CD14-positive monocyte (primary cell): ENCODE data around the gene CGRRF1. TPM values are rescaled to one million over a fixed set of nuclear protein-coding genes. Genes with fewer than 3 reads are reported as not detected.

Experiments used
- DNase-seq, 3 donors: peaks; one replicate each; pipeline ENCODE4 v3.0.0-alpha.2; 2011 to 2022
- H2AFZ ChIP-seq: 2 replicates; pipeline ENCODE4 v1.6.0; 2012; ENCODE audit warnings: mild to moderate bottlenecking, low read depth, low read length, inconsistent platforms; ENCODE audit not compliant: insufficient read depth, poor library complexity, severe bottlenecking
- H3K27ac ChIP-seq, 2 donors: 1 replicate in 1 of 2; 2 replicates in 1 of 2; pipeline ENCODE4 v1.5.1; 2012 to 2013; ENCODE audit warnings: low read length in 2 of 2, control low read depth in 1 of 2, inconsistent platforms in 1 of 2, low read depth in 1 of 2, mild to moderate bottlenecking in 1 of 2
- H3K27me3 ChIP-seq, 2 donors: one replicate each; pipeline versions ENCODE4 v1.6.0 to v1.6.1; 2011 to 2013; ENCODE audit warnings: low read length in 2 of 2; ENCODE audit not compliant: control insufficient read depth in 2 of 2, insufficient read depth in 2 of 2
- H3K36me3 ChIP-seq, 2 donors: replicated peaks in 1 of 2; 1 replicate in 1 of 2; 2 replicates in 1 of 2; pipeline versions ENCODE4 v1.5.1 to v1.6.1; 2012 to 2013; ENCODE audit warnings: low read length in 2 of 2, control low read depth in 1 of 2, inconsistent platforms in 1 of 2, mild to moderate bottlenecking in 1 of 2; ENCODE audit not compliant: insufficient read depth in 2 of 2, control insufficient read depth in 1 of 2
- H3K4me1 ChIP-seq, 2 donors: 1 replicate in 1 of 2; 2 replicates in 1 of 2; pipeline versions ENCODE4 v1.5.1 to v1.6.1; 2012 to 2013; ENCODE audit warnings: low read length in 2 of 2, control low read depth in 1 of 2, inconsistent platforms in 1 of 2, mild to moderate bottlenecking in 1 of 2, moderate library complexity in 1 of 2; ENCODE audit not compliant: insufficient read depth in 2 of 2, control insufficient read depth in 1 of 2
- H3K4me2 ChIP-seq: replicated peaks from 2 replicates; pipeline ENCODE3; 2012; ENCODE audit warnings: low read length, moderate library complexity, mild to moderate bottlenecking; ENCODE audit not compliant: poor library complexity, severe bottlenecking; ENCODE audit errors: extremely low read depth
- H3K4me3 ChIP-seq, 3 experiments: fragments of 200-600 bp in 1 of 3; sonication (generic) in 1 of 3; replicated peaks in 1 of 3; 1 replicate in 2 of 3; 2 replicates in 1 of 3; pipeline ENCODE4 v1.5.1; 2011 to 2013; ENCODE audit warnings: low read length in 3 of 3, mild to moderate bottlenecking in 3 of 3, control low read depth in 2 of 3, low read depth in 2 of 3, inconsistent platforms in 1 of 3, moderate library complexity in 1 of 3
- H3K79me2 ChIP-seq: 2 replicates; pipeline ENCODE4 v1.6.0; 2012; ENCODE audit warnings: mild to moderate bottlenecking, control low read depth, inconsistent platforms, low read length, moderate library complexity; ENCODE audit not compliant: insufficient read depth
- H3K9ac ChIP-seq: 2 replicates; pipeline ENCODE4 v1.6.0; 2017; ENCODE audit warnings: low read length, mild to moderate bottlenecking; ENCODE audit not compliant: insufficient read depth, poor library complexity, severe bottlenecking
- H3K9me3 ChIP-seq, 2 donors: replicated peaks in 1 of 2; 1 replicate in 1 of 2; 2 replicates in 1 of 2; pipeline versions ENCODE4 v1.5.1 to v1.6.1; 2012 to 2013; ENCODE audit warnings: low read length in 2 of 2, control low read depth in 1 of 2; ENCODE audit not compliant: control insufficient read depth in 1 of 2, insufficient read depth in 1 of 2
- H4K20me1 ChIP-seq: 2 replicates; pipeline ENCODE4 v1.6.0; 2012; ENCODE audit warnings: mild to moderate bottlenecking, low read length, control low read depth, moderate library complexity; ENCODE audit not compliant: insufficient read depth
- H3K27ac Mint-ChIP-seq, 7 donors: one replicate each; pipeline ENCODE4 v1.8.0; 2020; ENCODE audit warnings: mild to moderate bottlenecking in 7 of 7, mixed read lengths in 7 of 7, moderate library complexity in 6 of 7, inconsistent platforms in 2 of 7
- H3K27me3 Mint-ChIP-seq, 3 donors: one replicate each; pipeline ENCODE4 v1.8.0; 2021 to 2022; ENCODE audit warnings: low read depth in 3 of 3, mild to moderate bottlenecking in 3 of 3, mixed read lengths in 3 of 3, moderate library complexity in 3 of 3, inconsistent platforms in 1 of 3
- H3K36me3 Mint-ChIP-seq, 2 donors: one replicate each; pipeline ENCODE4 v1.8.0; 2020; ENCODE audit warnings: mixed read lengths in 2 of 2, inconsistent platforms in 1 of 2, mild to moderate bottlenecking in 1 of 2
- H3K4me1 Mint-ChIP-seq: one replicate; pipeline ENCODE4 v1.8.0; 2020; ENCODE audit warnings: mild to moderate bottlenecking, mixed read lengths
- H3K4me3 Mint-ChIP-seq, 2 donors: one replicate each; pipeline ENCODE4 v1.8.0; 2020; ENCODE audit warnings: mild to moderate bottlenecking in 2 of 2, mixed read lengths in 2 of 2, moderate library complexity in 1 of 2
- H3K9me3 Mint-ChIP-seq, 7 donors: one replicate each; pipeline ENCODE4 v1.8.0; 2020 to 2022; ENCODE audit warnings: mixed read lengths in 7 of 7, mild to moderate bottlenecking in 6 of 7, moderate library complexity in 6 of 7, inconsistent platforms in 2 of 7
- WGBS: methylation state at CpG from one replicate; pipeline ENCODE4 v1.1.5; 2013; ENCODE audit warnings: missing lambda C conversion rate; ENCODE audit not compliant: insufficient coverage; 5-methylcytosine and 5-hydroxymethylcytosine counted together
- intact Hi-C, 2 donors: fragments of 100-400 bp; cut with micrococcal nuclease; formaldehyde crosslinking; loops; one replicate each; pipeline versions ENCODE4 v1.15.0 to v1.15.1; 2023
- polyA plus RNA-seq, 3 donors: library from polyadenylated mRNA; depleted of rRNA in 1 of 3; unstranded in 2 of 3; stranded (reverse) in 1 of 3; fragments of 300-500 nt in 2 of 3; fragments of >200 nt in 1 of 3; fragmentation: Illumina TruSeq in 2 of 3; gene quantifications; 1 replicate in 2 of 3; 2 replicates in 1 of 3; pipeline ENCODE4 v1.2.3, GENCODE V29; 2012 to 2021
- TF ChIP-seq, protein P1 (sequence below): fragments of 200-600 bp; IDR thresholded peaks from one replicate; pipeline ENCODE4 v1.8.0; 2022; ENCODE audit warnings: antibody characterized with exemption, mild to moderate bottlenecking

CGRRF1 gene
- polyA plus RNA-seq, 3 donors = 5.8 to 19.4 (median 18.6) TPM

GRCh38 chr14:54487771-54488170 lies 21.9 kb upstream of the CGRRF1 start:
- Histone ChIP-seq H3K27ac (peak overlapping the region in 1 of 2 donors; percentile 93), H3K79me2 (peaks cover 70% of the 10 kb centered on the region), H3K27me3 (no peaks in the 10 kb centered on the region), H3K9ac (peak overlapping the region; percentile 92), H4K20me1 (peaks cover 23% of the 10 kb centered on the region), H2AFZ (peak overlapping the region; percentile 92), H3K4me2 (peak overlapping the region; percentile 97), H3K36me3 (peaks cover under 1 to 6% of the 10 kb centered on the region in 2 donors), H3K9me3 (no peaks in the 10 kb centered on the region), H3K4me1 (peaks cover 52 to 72% of the 10 kb centered on the region in 2 donors), H3K4me3 (peak overlapping the region; percentile 70 to 90 (median 73))
- 65% methylated on average over 2 of the region's 4 CpGs for WGBS
- intact Hi-C loops = loop anchor here (5.0 kb wide), 3 partner anchors 35 to 90 kb away; partner anchors contain the start of gene CDKN3 (in 1 of the 2)
- H3K4me1 Mint-ChIP-seq = peaks cover 73% of the 10 kb centered on the region
- peaks cover 8 to 21% of the 10 kb centered on the region in 2 donors for H3K36me3 Mint-ChIP-seq
- H3K27ac Mint-ChIP-seq = peak overlapping the region; percentile 88 to 95 (median 93)
- peak overlapping the region; percentile 86 to 92 for H3K4me3 Mint-ChIP-seq
- no peak for DNase-seq
- peaks cover 0 to 3% (median 0%) of the 10 kb centered on the region in 7 donors for H3K9me3 Mint-ChIP-seq
- H3K27me3 Mint-ChIP-seq = peaks cover 0 to 2% (median 1%) of the 10 kb centered on the region in 3 donors
- TF ChIP-seq, protein P1, sequence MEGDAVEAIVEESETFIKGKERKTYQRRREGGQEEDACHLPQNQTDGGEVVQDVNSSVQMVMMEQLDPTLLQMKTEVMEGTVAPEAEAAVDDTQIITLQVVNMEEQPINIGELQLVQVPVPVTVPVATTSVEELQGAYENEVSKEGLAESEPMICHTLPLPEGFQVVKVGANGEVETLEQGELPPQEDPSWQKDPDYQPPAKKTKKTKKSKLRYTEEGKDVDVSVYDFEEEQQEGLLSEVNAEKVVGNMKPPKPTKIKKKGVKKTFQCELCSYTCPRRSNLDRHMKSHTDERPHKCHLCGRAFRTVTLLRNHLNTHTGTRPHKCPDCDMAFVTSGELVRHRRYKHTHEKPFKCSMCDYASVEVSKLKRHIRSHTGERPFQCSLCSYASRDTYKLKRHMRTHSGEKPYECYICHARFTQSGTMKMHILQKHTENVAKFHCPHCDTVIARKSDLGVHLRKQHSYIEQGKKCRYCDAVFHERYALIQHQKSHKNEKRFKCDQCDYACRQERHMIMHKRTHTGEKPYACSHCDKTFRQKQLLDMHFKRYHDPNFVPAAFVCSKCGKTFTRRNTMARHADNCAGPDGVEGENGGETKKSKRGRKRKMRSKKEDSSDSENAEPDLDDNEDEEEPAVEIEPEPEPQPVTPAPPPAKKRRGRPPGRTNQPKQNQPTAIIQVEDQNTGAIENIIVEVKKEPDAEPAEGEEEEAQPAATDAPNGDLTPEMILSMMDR = no peak

- 3% methylated on average over 3 of the region's 9 CpGs for WGBS
- peak overlapping the region; percentile 88 to 95 (median 93) for H3K27ac Mint-ChIP-seq
- H3K9me3 ChIP-seq = no peaks in the 10 kb centered on the region
- H3K4me3 ChIP-seq = peak overlapping the region; percentile 70 to 90 (median 73)
- peaks cover 0 to under 1% of the 10 kb centered on the region in 2 donors for H3K36me3 ChIP-seq
- H2AFZ ChIP-seq = peak overlapping the region; percentile 92
- TF ChIP-seq, protein P1 = no peak
- H3K4me2 ChIP-seq = peak overlapping the region; percentile 97
- peak overlapping the region; percentile 92 for H3K9ac ChIP-seq
- H3K4me1 Mint-ChIP-seq = peaks cover 70% of the 10 kb centered on the region
- no peaks in the 10 kb centered on the region for H3K27me3 ChIP-seq
- H3K4me3 Mint-ChIP-seq = peak overlapping the region; percentile 86 to 92
- H3K4me1 ChIP-seq = peaks cover 49 to 67% of the 10 kb centered on the region in 2 donors
- peaks cover 0 to 3% (median 0%) of the 10 kb centered on the region in 7 donors for H3K9me3 Mint-ChIP-seq
- intact Hi-C loops = loop anchor here (5.0 kb wide), 3 partner anchors 36 to 91 kb away; partner anchors contain the start of gene CDKN3 (in 1 of the 2)
- H4K20me1 ChIP-seq = peaks cover 18% of the 10 kb centered on the region
- peaks cover 65% of the 10 kb centered on the region for H3K79me2 ChIP-seq
- H3K27ac ChIP-seq = peak overlapping the region; percentile 81 to 93
- peaks cover 0 to 2% (median 0%) of the 10 kb centered on the region in 3 donors for H3K27me3 Mint-ChIP-seq
- peaks cover 3 to 16% of the 10 kb centered on the region in 2 donors for H3K36me3 Mint-ChIP-seq
- no peak for DNase-seq
Measured at GRCh38 chr14:54488318-54488645, 21.4 kb upstream of the CGRRF1 start.
